Endodermal cell (in vitro differentiated cells): ENCODE measurements around the gene HADHB. TPM values are rescaled to one million over a fixed set of nuclear protein-coding genes. Genes with fewer than 3 reads are reported as not detected.
"Not testable (repeated sequence)": the region's sequence is repeated elsewhere in the genome, so short reads cannot be mapped to it uniquely, and the experiment has no call there.

Experiments
- DNase-seq: peaks from one replicate; pipeline ENCODE4 v3.0.0-alpha.2; 2017
- H3K27ac ChIP-seq: 2 replicates; pipeline ENCODE4 v1.5.1; 2013; ENCODE audit warnings: mild to moderate bottlenecking, low read depth, low read length, moderate library complexity
- H3K27me3 ChIP-seq: 2 replicates; pipeline ENCODE4 v1.6.1; 2013; ENCODE audit warnings: mild to moderate bottlenecking, low read length, moderate library complexity; ENCODE audit not compliant: insufficient read depth, control insufficient read depth, poor library complexity, severe bottlenecking
- H3K36me3 ChIP-seq: 2 replicates; pipeline ENCODE4 v1.7.0; 2013; ENCODE audit warnings: mild to moderate bottlenecking, low read length, moderate library complexity; ENCODE audit not compliant: control insufficient read depth, insufficient read depth
- H3K4me1 ChIP-seq: one replicate; pipeline ENCODE4 v1.7.0; 2013; ENCODE audit warnings: low read length; ENCODE audit not compliant: control insufficient read depth, insufficient read depth
- H3K4me3 ChIP-seq: 2 replicates; pipeline ENCODE4 v1.5.1; 2013; ENCODE audit warnings: mild to moderate bottlenecking, low read length, moderate library complexity
- H3K9ac ChIP-seq: 2 replicates; pipeline ENCODE4 v1.6.1; 2013; ENCODE audit warnings: mild to moderate bottlenecking, low read length, moderate library complexity; ENCODE audit not compliant: poor library complexity, severe bottlenecking; ENCODE audit errors: extremely low read depth
- H3K9me3 ChIP-seq: 2 replicates; pipeline ENCODE4 v1.6.1; 2013; ENCODE audit warnings: mild to moderate bottlenecking, low read length, moderate library complexity; ENCODE audit not compliant: control insufficient read depth
- H3K27ac Mint-ChIP-seq: 2 replicates; pipeline ENCODE4 v1.8.0; 2020; ENCODE audit warnings: mixed read lengths
- H3K27me3 Mint-ChIP-seq: 2 replicates; pipeline ENCODE4 v1.8.0; 2021; ENCODE audit warnings: mild to moderate bottlenecking, mixed read lengths; ENCODE audit not compliant: insufficient read depth
- H3K36me3 Mint-ChIP-seq: 2 replicates; pipeline ENCODE4 v1.8.0; 2020; ENCODE audit warnings: low read depth, mixed read lengths
- H3K4me1 Mint-ChIP-seq: 2 replicates; pipeline ENCODE4 v1.8.0; 2020; ENCODE audit warnings: mixed read lengths
- H3K4me3 Mint-ChIP-seq: 2 replicates; pipeline ENCODE4 v1.8.0; 2020; ENCODE audit warnings: mild to moderate bottlenecking, moderate library complexity, mixed read lengths
- H3K9me3 Mint-ChIP-seq: 2 replicates; pipeline ENCODE4 v1.8.0; 2020; ENCODE audit warnings: mild to moderate bottlenecking, mixed read lengths
- CTCF ChIP-seq: fragments of 200-600 bp; sonication (generic); conservative IDR thresholded peaks from 2 replicates; pipeline ENCODE4 v1.5.0; 2021; ENCODE audit warnings: antibody characterized with exemption, mild to moderate bottlenecking
- WGBS, 2 experiments: methylation state at CpG; one replicate each; pipeline versions ENCODE4 v1.1.5 to v1.1.7; 2013; ENCODE audit warnings: missing lambda C conversion rate in 2 of 2, mixed read lengths in 1 of 2; ENCODE audit not compliant: insufficient coverage in 1 of 2, insufficient read length in 1 of 2; 5-methylcytosine and 5-hydroxymethylcytosine counted together
- total RNA-seq, 2 donors: library from RNA; stranded (reverse); fragmentation: NEBNext Ultra II Directional in 1 of 2; extraction: Animal tissue kit (Norgen Biotek cat#: 25700) in 1 of 2; gene quantifications; 2 replicates in 1 of 2; 3 replicates in 1 of 2; pipeline ENCODE4 v1.2.1, GENCODE V29; 2021

Gene HADHB
- total RNA-seq, 2 donors from 2014 or later: 37.8 to 41.0 TPM

DNA sequence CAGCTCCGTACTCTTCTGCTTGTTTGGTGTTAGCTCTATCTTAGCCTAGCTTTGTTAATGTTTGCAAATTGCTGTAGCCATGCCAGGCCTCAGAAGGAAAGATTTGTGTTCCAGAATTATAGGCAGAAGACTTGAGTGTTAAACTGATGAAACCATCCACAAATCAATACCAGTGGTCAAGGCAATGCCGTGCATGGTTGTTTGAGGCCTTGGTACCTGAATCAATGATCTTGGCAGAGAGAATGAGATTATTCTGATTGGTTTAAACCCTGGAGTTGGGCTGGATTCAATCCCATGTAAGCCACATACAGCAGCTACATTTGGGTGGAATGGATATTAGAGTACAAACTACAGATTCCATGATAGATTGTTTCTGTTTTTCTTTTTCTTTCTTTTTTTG, 4.9 kb downstream of the HADHB start:
- no peaks in the 10 kb centered on the region for H3K9me3 Mint-ChIP-seq
- Histone ChIP-seq H3K9ac (no peak overlapping the region), H3K4me1 (no peaks in the 10 kb centered on the region), H3K27ac (no peak overlapping the region), H3K36me3 (peaks cover 2% of the 10 kb centered on the region), H3K9me3 (no peaks in the 10 kb centered on the region), H3K27me3 (no peaks in the 10 kb centered on the region), H3K4me3 (no peak overlapping the region)
- TF ChIP-seq CTCF: no peak
- peaks cover 16% of the 10 kb centered on the region for H3K4me1 Mint-ChIP-seq
- H3K27ac Mint-ChIP-seq: no peak overlapping the region
- no peak for DNase-seq
- WGBS, 2 experiments: 98 to 100% methylated on average over 2 of the region's 2 CpGs
- H3K27me3 Mint-ChIP-seq: peaks cover 4% of the 10 kb centered on the region
- H3K4me3 Mint-ChIP-seq: no peak overlapping the region
- peaks cover 2% of the 10 kb centered on the region for H3K36me3 Mint-ChIP-seq

DNA sequence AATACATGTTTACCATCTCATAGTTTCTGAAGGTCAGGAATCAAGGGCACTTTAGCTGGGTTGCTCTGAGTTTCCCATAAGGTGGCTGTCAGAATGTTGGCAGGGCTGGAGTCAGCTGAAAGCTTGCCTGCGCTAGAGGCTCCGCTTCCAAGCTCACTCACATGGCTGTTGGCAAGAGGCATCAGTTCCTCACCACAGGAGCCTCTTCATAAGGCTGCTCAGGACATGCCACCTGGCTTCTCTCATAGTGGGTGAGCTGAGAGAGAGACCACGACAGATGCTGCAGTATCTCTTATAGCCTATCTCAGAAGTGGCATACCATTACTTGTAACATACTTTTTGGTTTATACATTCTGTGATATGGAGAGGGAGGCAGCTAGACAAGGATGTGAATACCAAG, 7.2 kb downstream of the HADHB start:
- H3K27me3 Mint-ChIP-seq: no peaks in the 10 kb centered on the region
- H3K27ac Mint-ChIP-seq: no peak overlapping the region

DNA sequence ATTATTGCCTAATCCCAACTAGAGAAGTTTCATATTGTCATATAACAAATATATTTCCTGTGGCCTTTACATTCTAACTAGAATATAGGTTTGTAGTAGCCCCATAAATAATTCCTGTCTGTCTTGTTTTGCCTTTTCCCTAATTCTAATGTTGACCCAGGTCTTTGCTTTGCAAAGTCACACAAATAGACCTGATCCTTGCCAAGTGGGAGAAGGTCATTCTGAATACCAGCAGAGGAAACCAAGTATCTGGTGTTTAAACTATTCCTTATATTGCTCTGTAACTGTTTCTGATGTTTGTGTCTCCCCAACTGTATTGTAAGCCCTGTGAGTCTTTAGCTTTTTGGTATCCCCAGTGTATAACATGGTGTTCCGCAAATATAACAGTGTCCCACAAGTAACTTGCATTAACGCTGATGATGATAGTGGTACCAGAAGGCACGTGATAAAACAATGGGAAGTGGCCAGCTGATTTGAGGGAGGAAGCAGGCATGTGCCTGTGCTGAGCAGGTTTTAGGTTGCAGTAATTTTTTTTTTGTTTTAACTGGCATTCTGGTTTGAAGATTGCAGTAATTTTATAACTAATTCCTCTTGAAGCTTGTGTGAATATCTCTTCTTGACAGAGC, 11.1 kb downstream of the HADHB start:
- H3K9me3 Mint-ChIP-seq: peaks cover 5% of the 10 kb centered on the region
- peaks cover 25% of the 10 kb centered on the region for H3K36me3 ChIP-seq
- DNase-seq: no peak
- H3K4me1 ChIP-seq: no peaks in the 10 kb centered on the region
- H3K27me3 ChIP-seq: no peaks in the 10 kb centered on the region
- H3K27ac ChIP-seq: no peak overlapping the region
- no peak for TF ChIP-seq CTCF
- peaks cover 15% of the 10 kb centered on the region for H3K9me3 ChIP-seq
- peaks cover 38% of the 10 kb centered on the region for H3K36me3 Mint-ChIP-seq
- H3K4me1 Mint-ChIP-seq: no peaks in the 10 kb centered on the region
- 78 to 97% methylated on average over 3 of the region's 3 CpGs for WGBS, 2 experiments
- H3K4me3 ChIP-seq: no peak overlapping the region
- H3K9ac ChIP-seq: no peak overlapping the region
- no peak overlapping the region for H3K27ac Mint-ChIP-seq
- H3K27me3 Mint-ChIP-seq: no peaks in the 10 kb centered on the region
- no peak overlapping the region for H3K4me3 Mint-ChIP-seq

More for the DNA sequence above, 7.2 kb downstream of the HADHB start:
- H3K36me3 Mint-ChIP-seq: peaks cover 8% of the 10 kb centered on the region
- H3K36me3 ChIP-seq: peaks cover 11% of the 10 kb centered on the region
- H3K4me1 Mint-ChIP-seq: peaks cover 3% of the 10 kb centered on the region
- H3K9me3 Mint-ChIP-seq: no peaks in the 10 kb centered on the region
- H3K4me1 ChIP-seq: no peaks in the 10 kb centered on the region
- no peak overlapping the region for H3K4me3 ChIP-seq
- DNase-seq: no peak
- no peaks in the 10 kb centered on the region for H3K9me3 ChIP-seq
- H3K27me3 ChIP-seq: no peaks in the 10 kb centered on the region
- no peak overlapping the region for H3K27ac ChIP-seq
- H3K4me3 Mint-ChIP-seq: no peak overlapping the region
- WGBS, 2 experiments: 95% methylated on average over 3 of the region's 3 CpGs; no CpG with 5 or more reads in 1 of the 2 experiments
- no peak for TF ChIP-seq CTCF
- H3K9ac ChIP-seq: no peak overlapping the region

DNA sequence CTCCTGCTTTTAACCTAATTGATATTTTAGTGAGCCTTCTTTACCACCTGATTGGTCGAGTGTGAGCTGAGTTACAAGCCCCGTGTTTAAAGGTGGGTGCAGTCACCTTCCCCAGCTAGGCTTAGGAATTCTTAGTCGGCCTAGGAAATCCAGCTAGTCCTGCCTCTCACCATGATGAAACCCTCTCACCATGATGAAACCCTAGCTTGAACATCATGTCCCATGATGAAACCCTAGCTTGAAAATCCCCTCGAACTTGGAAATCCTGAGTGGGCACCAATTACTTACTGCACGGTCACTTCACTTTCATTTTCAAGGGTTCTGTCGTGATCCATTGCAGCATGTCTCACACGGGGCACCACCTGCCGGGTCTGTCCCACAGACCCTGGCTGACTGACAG, 14.1 kb downstream of the HADHB start:
- WGBS, 2 experiments: 96 to 100% methylated on average over 2 to 8 of the region's 8 CpGs
- H3K4me3 ChIP-seq, H3K27ac ChIP-seq, H3K27me3 Mint-ChIP-seq, H3K9ac ChIP-seq, H3K4me1 ChIP-seq, H3K9me3 Mint-ChIP-seq, H3K4me3 Mint-ChIP-seq, H3K27me3 ChIP-seq, H3K4me1 Mint-ChIP-seq, DNase-seq, H3K27ac Mint-ChIP-seq: not testable (repeated sequence)
- peaks cover 15% of the 10 kb centered on the region for H3K9me3 ChIP-seq
- peaks cover 32% of the 10 kb centered on the region for H3K36me3 ChIP-seq
- H3K36me3 Mint-ChIP-seq: peaks cover 44% of the 10 kb centered on the region
